Stomach (tissue), 19 donors: ENCODE measurements around the gene AGL. TPM values are rescaled to one million over a fixed set of nuclear protein-coding genes. Genes with fewer than 3 reads are reported as not detected.

ENCODE experiments used
- DNase-seq, 2 donors: peaks; one replicate each; pipeline versions ENCODE4 v3.0.0 to v3.0.0-alpha.2; 2013 to 2019
- H3K27ac ChIP-seq, 5 donors: fragments of 200-600 bp in 4 of 5; sonication (generic) in 4 of 5; one replicate each; pipeline ENCODE4 v1.5.1; 2013 to 2019; ENCODE audit warnings: mild to moderate bottlenecking in 1 of 5, moderate library complexity in 1 of 5
- H3K27me3 ChIP-seq, 3 donors: fragments of 200-600 bp; sonication (generic); one replicate each; pipeline ENCODE4 v1.5.1; 2017 to 2019; ENCODE audit warnings: mixed run types in 1 of 3
- H3K36me3 ChIP-seq, 4 donors: fragments of 200-600 bp; sonication (generic); 1 replicate in 3 of 4; 2 replicates in 1 of 4; pipeline ENCODE4 v1.5.1; 2016 to 2019
- H3K4me1 ChIP-seq, 4 donors: fragments of 200-600 bp; sonication (generic); one replicate each; pipeline ENCODE4 v1.5.1; 2016 to 2019
- H3K4me3 ChIP-seq, 4 donors: fragments of 200-600 bp; sonication (generic) in 3 of 4; one replicate each; pipeline ENCODE4 v1.5.1; 2016 to 2019; ENCODE audit warnings: mild to moderate bottlenecking in 1 of 4
- H3K9me3 ChIP-seq, 4 donors: fragments of 200-600 bp; sonication (generic); one replicate each; pipeline ENCODE4 v1.5.1; 2016 to 2019
- EP300 ChIP-seq: sonication (generic); formaldehyde crosslinking; IDR thresholded peaks from one replicate; pipeline ENCODE4 v1.6.1; 2017; ENCODE audit warnings: antibody characterized with exemption
- POLR2A ChIP-seq, 4 donors: fragments of 450-650 bp; IDR thresholded peaks; one replicate each; pipeline ENCODE4 v1.6.1; 2016; ENCODE audit warnings: antibody characterized with exemption in 4 of 4, control low read depth in 2 of 4, mild to moderate bottlenecking in 1 of 4, moderate library complexity in 1 of 4
- POLR2AphosphoS5 ChIP-seq, 3 donors: sonication (generic); formaldehyde crosslinking; IDR thresholded peaks; one replicate each; pipeline ENCODE4 v1.6.1; 2016; ENCODE audit warnings: antibody characterized with exemption in 3 of 3
- WGBS, 5 donors: extraction: QIAGEN DNeasy Blood & Tissue Kit in 3 of 5; methylation state at CpG; one replicate each; pipeline versions ENCODE4 v1.1.5 to v1.1.7; 2013 to 2018; 5-methylcytosine and 5-hydroxymethylcytosine counted together
- intact Hi-C: fragments of 100-400 bp; cut with DNase I; formaldehyde crosslinking; loops from one replicate; pipeline ENCODE4 v1.15.1; 2023; ENCODE audit warnings: low total_unique reads
- long read RNA-seq, 10 donors: transcript quantifications; one replicate each; lab custom pipeline, GENCODE V29; 2026
- polyA plus RNA-seq, 3 donors: library from polyadenylated mRNA; stranded (reverse); fragments of 200-250 nt; gene quantifications; one replicate each; pipeline ENCODE4 v1.2.3, GENCODE V29; 2013
- total RNA-seq, 5 donors: library from RNA; depleted of rRNA; stranded (reverse); fragments of >200 nt; gene quantifications; one replicate each; pipeline versions ENCODE4 v1.1.0 to v1.2.3, GENCODE V29; 2014 to 2016
- TF ChIP-seq, protein P1 (sequence below), 7 experiments: fragments of 450-650 bp in 4 of 7; fragments of 200-600 bp in 3 of 7; sonication (generic) in 3 of 7; IDR thresholded peaks; one replicate each; pipeline ENCODE4 v1.5.1; 2016 to 2019; ENCODE audit warnings: antibody characterized with exemption in 7 of 7, control low read depth in 2 of 7, mild to moderate bottlenecking in 1 of 7
- donor health status: healthy with polysubstance abuse.
- donor health status: Bipolar disorder and iron deficiency.
- donor health status: healthy.

AGL gene
- total RNA-seq: 100 to 1,000 TPM in 1 of 5 donors, 10 to 100 TPM in 4; 12.5 to 107 (median 33.9) TPM
- polyA plus RNA-seq: 1 to 10 TPM; 4.3 to 7.4 (median 4.3) TPM
- long read RNA-seq, donor 1: 0 reads
- long read RNA-seq, donor 2: 0 reads
- long read RNA-seq, donor 3: 0 reads
- long read RNA-seq, donor 4: 0 reads
- long read RNA-seq, donor 5: 0 reads
- long read RNA-seq, donor 6: 0 reads
- long read RNA-seq, donor 7, full-length matches to known transcripts: 1 of 1 reads
- long read RNA-seq, donor 7, partial matches to known transcripts: 0 of 1 reads
- long read RNA-seq, donor 7, other reads (novel, unspliced or antisense): 0 of 1 reads
- long read RNA-seq, donor 8, full-length matches to known transcripts: 1 of 1 reads
- long read RNA-seq, donor 8, partial matches to known transcripts: 0 of 1 reads
- long read RNA-seq, donor 8, other reads (novel, unspliced or antisense): 0 of 1 reads
- long read RNA-seq, donor 9: 0 reads
- long read RNA-seq, donor 10: 0 reads

DNA sequence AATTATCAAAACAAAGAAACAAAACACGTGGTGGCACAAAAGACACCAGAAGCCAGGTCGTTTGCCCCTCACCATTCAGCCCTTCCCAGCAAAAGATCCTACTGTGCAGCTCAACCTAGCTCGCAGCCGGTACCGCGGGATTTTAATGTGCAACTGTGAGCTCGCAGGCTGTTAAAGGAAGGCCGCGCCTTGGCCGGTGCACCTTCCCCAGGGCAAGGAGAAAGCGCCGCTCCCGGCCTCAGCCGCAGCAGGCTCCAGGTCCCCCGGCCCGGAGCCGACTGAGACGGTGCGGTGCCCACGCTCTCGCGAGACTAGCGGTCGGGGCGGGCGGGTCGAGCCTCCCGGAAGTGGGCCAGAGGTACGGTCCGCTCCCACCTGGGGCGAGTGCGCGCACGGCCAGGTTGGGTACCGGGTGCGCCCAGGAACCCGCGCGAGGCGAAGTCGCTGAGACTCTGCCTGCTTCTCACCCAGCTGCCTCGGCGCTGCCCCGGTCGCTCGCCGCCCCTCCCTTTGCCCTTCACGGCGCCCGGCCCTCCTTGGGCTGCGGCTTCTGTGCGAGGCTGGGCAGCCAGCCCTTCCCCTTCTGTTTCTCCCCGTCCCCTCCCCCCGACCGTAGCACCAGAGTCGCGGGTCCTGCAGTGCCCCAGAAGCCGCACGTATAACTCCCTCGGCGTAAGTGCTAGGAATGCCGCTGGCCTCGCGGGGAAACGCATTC is at the start of gene AGL:
Gene AGL (plus strand): TSS at position 618 of the 715 bp plus-strand sequence. CDS start 682 bp downstream, outside the sequence.
- intact Hi-C loops: no loop called here
- Histone ChIP-seq H3K4me3 (peak within 1 kb of the TSS; percentile 68 to 85 (median 80)), H3K27ac (peak within 1 kb of the TSS; percentile 87 to 94 (median 92)), H3K4me1 (peaks cover 0 to 34% (median 23%) of the 10 kb centered on the region in 4 donors), H3K27me3 (no peaks in the 10 kb centered on the region), H3K9me3 (no peaks in the 10 kb centered on the region), H3K36me3 (peaks cover 0 to 20% (median 14%) of the 10 kb centered on the region in 4 donors)
- 0 to 1% (median 0%) methylated on average over 43 to 65 of the region's 65 CpGs for WGBS, 5 donors
- TF ChIP-seq POLR2AphosphoS5 (IDR thresholded peaks at IDR 0.05) (peak; percentile 5 to 93 (median 87)), POLR2A (IDR thresholded peaks at IDR 0.05) (peak in 1 of 4 donors; percentile 20), EP300 (no peak)
- TF ChIP-seq, protein P1, sequence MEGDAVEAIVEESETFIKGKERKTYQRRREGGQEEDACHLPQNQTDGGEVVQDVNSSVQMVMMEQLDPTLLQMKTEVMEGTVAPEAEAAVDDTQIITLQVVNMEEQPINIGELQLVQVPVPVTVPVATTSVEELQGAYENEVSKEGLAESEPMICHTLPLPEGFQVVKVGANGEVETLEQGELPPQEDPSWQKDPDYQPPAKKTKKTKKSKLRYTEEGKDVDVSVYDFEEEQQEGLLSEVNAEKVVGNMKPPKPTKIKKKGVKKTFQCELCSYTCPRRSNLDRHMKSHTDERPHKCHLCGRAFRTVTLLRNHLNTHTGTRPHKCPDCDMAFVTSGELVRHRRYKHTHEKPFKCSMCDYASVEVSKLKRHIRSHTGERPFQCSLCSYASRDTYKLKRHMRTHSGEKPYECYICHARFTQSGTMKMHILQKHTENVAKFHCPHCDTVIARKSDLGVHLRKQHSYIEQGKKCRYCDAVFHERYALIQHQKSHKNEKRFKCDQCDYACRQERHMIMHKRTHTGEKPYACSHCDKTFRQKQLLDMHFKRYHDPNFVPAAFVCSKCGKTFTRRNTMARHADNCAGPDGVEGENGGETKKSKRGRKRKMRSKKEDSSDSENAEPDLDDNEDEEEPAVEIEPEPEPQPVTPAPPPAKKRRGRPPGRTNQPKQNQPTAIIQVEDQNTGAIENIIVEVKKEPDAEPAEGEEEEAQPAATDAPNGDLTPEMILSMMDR (IDR thresholded peaks at IDR 0.05): no peak
- peak; percentile 91 to 96 for DNase-seq

DNA sequence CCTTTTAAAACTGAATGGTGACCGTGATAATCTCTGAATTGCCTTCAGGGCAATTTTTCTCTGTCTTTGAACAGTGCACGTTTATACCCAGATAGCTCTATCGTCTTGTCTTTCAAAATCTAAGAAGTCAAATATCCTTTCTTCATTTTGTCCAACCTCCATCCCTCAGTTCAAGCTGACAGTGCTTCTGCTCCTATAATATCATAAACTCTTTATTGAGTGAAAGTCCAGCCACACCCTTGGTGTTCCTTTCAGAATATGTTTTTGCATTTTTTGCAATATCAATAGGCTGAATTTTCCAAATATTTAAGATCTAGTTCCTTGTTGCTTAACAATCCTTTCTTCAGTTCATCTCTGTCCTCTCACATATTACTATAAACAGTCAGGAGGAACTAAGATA is 48.6 kb upstream of the AGL start:
- Histone ChIP-seq H3K36me3 (no peaks in the 10 kb centered on the region), H3K4me1 (no peaks in the 10 kb centered on the region), H3K9me3 (no peaks in the 10 kb centered on the region), H3K27me3 (no peaks in the 10 kb centered on the region), H3K27ac (no peak overlapping the region), H3K4me3 (no peak overlapping the region)
- no peak for DNase-seq
- intact Hi-C loops: loop anchor here (10.0 kb wide), 1 partner anchor 663 kb away; no protein-coding TSS in a partner anchor
- TF ChIP-seq EP300 (no peak), POLR2A (IDR thresholded peaks at IDR 0.05) (no peak), POLR2AphosphoS5 (IDR thresholded peaks at IDR 0.05) (no peak)
- TF ChIP-seq, protein P1 (IDR thresholded peaks at IDR 0.05): no peak
- WGBS, 5 donors: 70 to 78% (median 73%) methylated on average over 3 of the region's 3 CpGs

- intact Hi-C loops: loop anchor here (10.0 kb wide), 1 partner anchor 658 kb away; no protein-coding TSS in a partner anchor
- H3K4me1 ChIP-seq: peaks cover 0 to 13% (median 6%) of the 10 kb centered on the region in 4 donors
- no peaks in the 10 kb centered on the region for H3K27me3 ChIP-seq
- H3K9me3 ChIP-seq: no peaks in the 10 kb centered on the region
- no peak overlapping the region for H3K4me3 ChIP-seq
- 23 to 66% (median 48%) methylated on average over 2 of the region's 2 CpGs for WGBS, 5 donors
- DNase-seq: no peak
- TF ChIP-seq EP300: no peak
- TF ChIP-seq POLR2AphosphoS5 (IDR thresholded peaks at IDR 0.05): no peak
- no peak for TF ChIP-seq POLR2A (IDR thresholded peaks at IDR 0.05)
- TF ChIP-seq, protein P1 (IDR thresholded peaks at IDR 0.05): no peak
- no peak overlapping the region for H3K27ac ChIP-seq
- no peaks in the 10 kb centered on the region for H3K36me3 ChIP-seq
Observed at GRCh38 chr1:99806882-99807281, 43.3 kb upstream of the AGL start.

GRCh38 chr1:99808391-99809115 is 41.6 kb upstream of the AGL start:
- H3K27ac ChIP-seq: peak overlapping the region in 3 of 5 donors; percentile 27 to 79 (median 46)
- H3K9me3 ChIP-seq: no peaks in the 10 kb centered on the region
- TF ChIP-seq, protein P1 (IDR thresholded peaks at IDR 0.05): peak in 5 of 7 experiments; percentile 47 to 63 (median 59)
- TF ChIP-seq POLR2A (IDR thresholded peaks at IDR 0.05) (no peak), POLR2AphosphoS5 (IDR thresholded peaks at IDR 0.05) (peak in 2 of 3 donors; percentile 29 to 65)
- no peaks in the 10 kb centered on the region for H3K36me3 ChIP-seq
- H3K4me3 ChIP-seq: peak overlapping the region in 1 of 4 donors; percentile 17
- peak in 1 of 2 donors; percentile 92 for DNase-seq
- 12 to 17% (median 14%) methylated on average over 7 of the region's 7 CpGs for WGBS, 5 donors
- peaks cover 0 to 13% (median 6%) of the 10 kb centered on the region in 4 donors for H3K4me1 ChIP-seq
- H3K27me3 ChIP-seq: no peaks in the 10 kb centered on the region
- intact Hi-C loops: loop anchor here (10.0 kb wide), 1 partner anchor 656 kb away; no protein-coding TSS in a partner anchor
